ENCODE results near the gene MAPK11.

The MAPK11 gene

GRCh38 chr22:50307890-50308596 lies 37.9 kb upstream of the MAPK11 start:
- no peak for DNase-seq

DNA sequence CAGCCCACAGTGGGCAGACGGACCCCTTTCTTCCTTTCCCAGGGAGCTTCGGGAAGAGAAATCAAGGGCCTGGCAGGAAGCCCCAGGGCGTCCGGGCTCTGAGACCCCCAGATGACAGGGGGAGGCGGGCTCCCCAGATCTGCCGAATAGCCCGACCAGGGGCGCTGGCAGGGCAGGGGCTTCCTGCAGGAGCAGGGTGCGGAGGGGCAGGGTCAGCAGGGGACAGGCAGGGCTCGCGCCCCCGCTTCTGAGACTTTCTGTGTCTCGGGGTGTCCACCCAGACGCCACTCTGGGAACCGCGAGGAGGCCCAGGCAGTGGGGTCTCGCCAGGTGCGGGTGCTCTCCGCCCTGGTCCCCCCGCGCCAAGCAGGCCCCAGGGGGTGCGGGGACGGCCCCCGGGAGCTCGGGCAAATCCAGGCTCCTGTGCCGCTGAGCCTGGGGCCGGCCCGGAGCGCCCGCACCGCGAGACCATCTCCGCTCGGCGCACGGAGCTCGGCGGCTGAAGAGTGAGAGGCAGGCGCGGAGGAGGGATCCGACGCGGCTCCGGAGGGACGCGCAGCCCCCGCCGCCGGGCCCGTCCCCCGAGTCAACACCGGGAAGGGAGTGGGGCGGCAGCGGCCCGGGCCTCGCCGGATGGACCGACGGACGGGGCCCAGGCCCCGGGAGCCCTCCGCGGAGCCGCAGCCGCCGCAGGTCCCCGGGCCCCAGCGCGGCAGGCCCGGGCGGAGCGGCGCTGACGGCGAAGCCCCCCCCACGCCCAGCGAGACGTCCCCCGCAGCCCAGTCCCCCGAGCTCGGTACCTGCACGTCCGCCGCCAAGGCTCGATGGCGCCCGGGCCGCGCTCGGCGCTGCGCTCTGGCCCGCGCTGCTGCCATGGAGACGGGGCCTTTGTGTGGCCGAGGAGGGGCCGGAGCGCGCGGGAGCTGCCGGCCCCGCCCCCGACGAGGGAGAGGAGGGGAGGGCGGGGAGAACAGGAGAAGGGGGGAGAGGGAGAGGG lies 36.9 kb upstream of the MAPK11 start, which contains the start of gene PLXNB2:
Gene PLXNB2, minus strand, starts transcription at position 894 of the 997 bp plus-strand sequence. CDS start 17,062 bp downstream, outside the sequence.
- DNase-seq, result no peak

GRCh38 chr22:50305923-50306566 lies 35.9 kb upstream of the MAPK11 start:
- DNase-seq, result peak; percentile 87

DNA sequence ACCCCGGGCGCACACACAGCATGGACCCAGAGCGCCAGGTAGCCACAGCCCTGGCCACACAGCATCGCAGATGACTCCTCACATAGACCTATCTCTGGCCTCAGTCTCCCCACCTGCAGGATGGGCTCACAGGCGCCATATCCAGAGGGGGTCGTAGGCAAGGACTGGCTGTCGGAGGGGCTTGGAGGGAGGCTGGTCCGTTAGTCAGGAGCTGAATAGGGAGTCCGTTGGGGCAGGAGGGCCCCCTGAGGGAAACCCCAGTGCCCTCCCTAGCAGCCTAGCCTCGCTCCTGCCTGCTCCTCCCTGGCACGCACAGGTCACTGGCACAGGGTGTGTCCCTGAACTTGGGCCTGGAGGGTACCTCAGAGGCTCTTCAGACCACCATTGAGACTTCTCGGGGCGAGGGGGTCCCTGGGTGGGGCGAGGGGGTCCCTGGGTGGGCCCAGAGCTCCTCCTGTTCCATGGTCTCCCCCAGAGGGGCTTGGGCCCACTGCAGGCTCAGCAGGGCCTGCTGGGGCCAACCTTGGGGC lies 35.3 kb upstream of the MAPK11 start:
- peak; percentile 83 for DNase-seq

- DNase-seq, result no peak
These were observed 34.6 kb upstream of the MAPK11 start for GRCh38 chr22:50304528-50305392.

DNA sequence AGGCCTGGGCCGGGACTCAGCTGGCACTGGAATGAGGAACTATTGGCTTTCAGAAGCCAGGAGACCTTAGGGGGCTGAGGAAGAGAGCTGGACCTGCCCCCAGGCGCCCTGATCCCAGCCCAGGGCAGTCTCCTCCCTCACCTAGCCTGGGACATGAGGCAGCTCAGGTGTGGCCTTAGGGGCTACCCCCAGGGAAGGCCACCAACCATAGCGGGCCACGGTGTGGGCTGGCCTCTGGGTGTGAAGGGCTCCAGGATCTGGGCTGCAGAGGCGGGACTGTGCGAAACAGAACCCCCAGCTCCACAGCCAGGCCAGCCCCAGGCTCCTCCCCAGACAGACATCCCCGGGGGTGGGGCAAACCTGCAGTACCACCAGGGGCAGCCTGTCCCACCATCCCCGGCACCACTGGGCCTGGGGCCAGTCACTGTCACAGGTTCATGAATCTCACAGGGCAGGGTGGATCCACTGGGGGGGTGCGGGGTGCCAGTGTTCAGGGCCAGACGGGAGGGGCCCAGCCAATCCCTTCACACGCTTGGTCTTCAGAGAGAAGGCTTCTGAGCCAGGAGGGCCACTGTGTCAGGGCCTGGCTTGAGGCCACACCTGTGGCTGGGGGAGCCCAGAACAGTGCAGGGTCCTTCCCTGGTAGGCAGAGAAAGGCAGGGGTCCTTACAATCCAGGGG lies 33.8 kb upstream of the MAPK11 start:
- peak; percentile 29 for DNase-seq

- no peak for DNase-seq
These were observed 33.3 kb upstream of the MAPK11 start for GRCh38 chr22:50303515-50303847.

- no peak for DNase-seq
These were observed 32.4 kb upstream of the MAPK11 start for GRCh38 chr22:50302564-50302963.

DNA sequence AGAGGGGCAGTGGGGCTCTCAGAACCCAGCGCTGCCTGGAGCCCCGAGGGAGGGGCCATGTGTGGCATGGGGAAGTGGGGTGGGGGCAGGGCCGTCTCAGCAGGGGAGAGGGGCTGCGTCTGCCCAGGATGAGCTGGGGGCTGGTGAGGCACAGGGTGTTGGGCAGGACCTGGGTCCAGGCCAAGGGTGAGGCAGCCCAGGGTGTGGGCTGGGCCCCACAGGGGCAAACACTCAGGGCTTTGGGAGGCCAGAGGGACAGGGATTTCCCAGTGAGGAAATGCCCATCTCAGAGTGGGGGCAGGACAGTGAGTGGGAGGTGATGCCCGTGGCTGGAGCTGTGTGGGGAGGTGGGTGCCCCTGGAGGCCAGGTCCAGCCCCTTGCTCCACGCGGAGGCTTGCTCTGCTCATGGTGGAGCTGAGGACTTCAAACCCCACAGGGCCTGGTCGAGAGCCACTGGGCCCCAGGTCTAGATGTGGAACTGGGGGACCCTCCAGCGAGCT lies 31.9 kb upstream of the MAPK11 start:
- DNase-seq, result no peak

DNA sequence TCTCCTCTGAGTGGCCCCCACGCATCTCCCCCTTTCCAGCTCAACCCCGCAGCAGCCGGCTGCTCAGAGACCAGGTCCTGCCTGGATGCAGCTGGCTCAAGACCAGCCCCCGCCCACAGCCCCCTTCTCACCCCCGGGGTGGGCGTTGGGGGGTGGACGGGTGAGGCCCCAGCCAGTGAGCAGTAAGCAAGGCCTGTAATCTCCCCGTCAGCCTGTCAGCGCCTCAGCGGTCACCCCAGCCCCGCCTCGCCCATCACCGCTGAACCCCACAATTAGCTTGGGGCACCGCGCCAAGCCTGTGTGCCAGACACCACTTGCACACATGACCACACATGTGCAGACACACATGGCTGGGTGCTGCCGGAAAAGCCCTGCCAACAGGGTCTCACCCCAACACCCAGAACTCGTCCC lies 31.4 kb upstream of the MAPK11 start:
- no peak for DNase-seq

DNA sequence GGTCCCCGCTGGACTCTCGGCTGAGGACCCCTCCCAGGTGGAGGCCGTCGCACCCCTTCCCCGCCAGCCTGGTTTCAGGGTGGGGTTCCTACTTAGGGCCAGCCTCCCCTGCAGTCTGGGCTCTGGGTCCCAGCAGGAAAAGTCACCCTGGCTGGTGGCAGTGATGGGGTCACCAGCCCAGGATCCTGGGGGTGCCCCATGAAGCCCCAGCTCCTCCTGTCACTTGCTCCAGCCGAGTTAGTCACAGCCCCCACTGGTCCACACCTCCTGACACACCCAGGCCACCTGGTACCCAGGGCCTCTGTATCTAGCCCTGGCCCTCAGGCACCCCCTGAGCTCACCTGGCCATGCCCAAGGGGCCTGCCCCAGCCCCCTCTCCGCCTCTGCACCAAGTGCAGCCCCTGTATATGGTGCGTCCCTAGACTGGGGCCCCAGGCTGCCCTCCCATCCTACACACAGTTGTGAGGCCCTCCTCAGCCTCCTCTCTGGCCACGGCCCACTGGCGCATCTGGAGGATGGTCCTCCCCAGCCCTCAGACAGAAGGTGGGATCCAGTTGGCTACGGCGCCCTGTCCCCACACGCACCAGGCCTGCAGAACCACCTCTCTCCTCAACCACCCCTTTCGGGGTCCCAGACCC lies 30.6 kb upstream of the MAPK11 start:
- no peak for DNase-seq

- DNase-seq, result no peak
These were observed 29.8 kb upstream of the MAPK11 start for GRCh38 chr22:50299785-50300619.

DNA sequence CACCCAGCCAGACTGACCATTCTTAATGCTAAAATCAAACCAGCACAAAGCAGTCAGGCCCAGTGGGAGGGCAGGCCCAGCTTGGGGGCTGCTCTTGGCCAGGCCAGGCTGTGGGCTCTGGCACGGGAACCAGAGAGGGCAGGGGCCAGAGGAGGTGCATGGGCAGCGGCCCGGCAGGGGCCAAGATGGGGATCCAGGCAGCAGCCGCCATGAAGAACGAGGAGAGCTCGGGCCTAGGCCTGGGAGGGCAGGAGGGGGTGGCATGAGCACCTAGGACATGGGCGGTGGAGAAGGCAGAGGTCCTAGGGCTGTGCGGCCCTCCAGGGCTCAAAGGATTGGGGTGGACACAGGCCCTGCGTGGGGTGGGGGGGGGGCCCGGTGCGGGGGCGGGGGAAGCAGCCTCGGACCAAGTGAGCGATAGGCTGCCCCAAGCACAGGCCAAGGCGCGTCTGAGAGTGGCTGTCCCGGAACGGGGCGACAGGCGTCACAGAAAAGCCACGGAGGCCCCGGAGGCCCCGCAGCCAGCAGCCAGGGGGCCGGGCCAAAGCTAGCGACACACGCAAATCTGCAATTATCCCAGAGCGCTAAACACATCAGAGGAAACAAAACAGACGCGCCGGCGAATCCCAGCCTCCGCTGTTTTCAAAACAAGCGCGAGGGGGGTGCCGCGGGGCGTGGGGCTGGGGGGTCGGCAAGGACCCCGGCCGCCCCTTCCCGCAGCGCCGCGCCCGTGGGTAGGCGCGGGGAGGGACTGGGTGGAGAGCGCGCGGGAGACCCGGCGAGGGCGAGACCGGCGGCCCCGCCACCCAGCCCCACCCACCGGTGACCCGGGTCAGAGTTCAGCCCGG lies 29.0 kb upstream of the MAPK11 start:
- no peak for DNase-seq

- no peak for DNase-seq
These were observed 28.1 kb upstream of the MAPK11 start for GRCh38 chr22:50298266-50298637.

DNA sequence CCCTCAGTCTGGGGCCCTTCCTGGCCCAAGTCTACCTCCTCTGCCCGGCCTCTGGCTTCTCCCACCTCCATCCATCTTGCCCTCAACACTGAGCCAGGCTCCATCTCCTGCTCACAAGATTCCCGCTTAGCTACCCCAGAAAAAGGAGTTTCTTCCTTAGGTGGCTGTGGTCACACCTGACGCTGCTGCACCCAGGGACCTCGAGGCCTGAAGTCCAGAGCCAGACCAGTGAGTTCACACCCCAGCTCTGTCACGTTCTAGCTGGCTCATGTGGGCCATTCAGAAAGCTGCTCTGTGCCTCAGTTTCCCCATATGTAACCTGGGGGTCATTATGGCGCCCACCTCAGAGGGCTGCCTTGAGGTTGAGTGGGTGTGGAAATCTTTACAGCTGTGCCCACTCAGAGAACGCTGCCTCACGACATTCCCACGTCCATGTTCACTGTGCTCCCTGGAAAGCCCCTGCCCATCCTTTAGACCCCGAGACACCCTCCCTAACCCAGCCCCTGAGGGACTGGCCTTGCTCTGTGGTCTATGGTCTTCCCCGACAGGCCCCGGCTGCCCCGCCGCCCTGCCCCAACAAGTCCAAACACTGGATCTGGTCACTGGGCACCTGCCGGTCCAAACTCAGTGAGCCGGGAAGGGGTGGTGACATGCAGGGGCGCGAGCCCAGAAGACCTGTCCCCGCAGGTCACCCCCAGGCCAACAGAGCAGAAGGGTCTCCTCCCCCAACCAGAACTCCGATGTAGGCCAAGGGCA lies 27.5 kb upstream of the MAPK11 start:
- no peak for DNase-seq

- no peak for DNase-seq
These were observed 26.7 kb upstream of the MAPK11 start for GRCh38 chr22:50296658-50297490.

GRCh38 chr22:50294319-50294656 lies 24.1 kb upstream of the MAPK11 start:
- DNase-seq, result no peak
